H1 (cell line): ENCODE results near the gene ETS1. TPM values are rescaled to one million over a fixed set of nuclear protein-coding genes. Genes with fewer than 3 reads are reported as not detected.

Experiments used
- CTCF ChIA-PET: fragments of 300-600 bp; sonication (Branson Sonifier 250); formaldehyde crosslinking; loops from one replicate; lab custom pipeline; 2021; ENCODE audit not compliant: partially characterized antibody; lab: Charles Lee
- POLR2A ChIA-PET: fragments of 300-600 bp; sonication (Branson Sonifier 250); formaldehyde crosslinking; loops from one replicate; lab custom pipeline; 2021; ENCODE audit warnings: inconsistent platforms; ENCODE audit not compliant: partially characterized antibody; lab: Charles Lee
- DNase-seq, 2 experiments: peaks; one replicate each; pipeline versions ENCODE4 v3.0.0 to v3.0.0-alpha.2; 2010 to 2022; ENCODE audit warnings: low spot score in 2 of 2, low read depth in 1 of 2, mixed read lengths in 1 of 2
- FAIRE-seq: peaks from 2 replicates; lab custom pipeline; 2011; peaks lifted over from hg19 to GRCh38; lab: Jason Lieb, UNC
- H2AFZ ChIP-seq: 2 replicates; pipeline ENCODE4 v1.8.1; 2012; ENCODE audit warnings: low read length, inconsistent platforms
- H2AK5ac ChIP-seq: 2 replicates; pipeline ENCODE4 v1.6.1; 2013; ENCODE audit warnings: low read depth, low read length
- H2BK120ac ChIP-seq: replicated peaks from 2 replicates; pipeline ENCODE3; 2013; ENCODE audit warnings: low read depth, low read length, inconsistent platforms
- H2BK12ac ChIP-seq: 2 replicates; pipeline ENCODE4 v1.6.1; 2013; ENCODE audit warnings: low read depth, low read length
- H2BK15ac ChIP-seq: 2 replicates; pipeline ENCODE4 v1.6.1; 2013; ENCODE audit warnings: low read length
- H2BK20ac ChIP-seq: 2 replicates; pipeline ENCODE4 v1.6.1; 2013; ENCODE audit warnings: low read length
- H2BK5ac ChIP-seq: 2 replicates; pipeline ENCODE4 v1.6.1; 2013; ENCODE audit warnings: low read depth, low read length
- H3K14ac ChIP-seq: 2 replicates; pipeline ENCODE4 v1.6.1; 2013; ENCODE audit warnings: inconsistent platforms; ENCODE audit not compliant: insufficient read length
- H3K18ac ChIP-seq: 2 replicates; pipeline ENCODE4 v1.6.1; 2013; ENCODE audit warnings: low read length; ENCODE audit errors: extremely low read depth
- H3K23ac ChIP-seq: 2 replicates; pipeline ENCODE4 v1.6.1; 2013; ENCODE audit warnings: inconsistent platforms; ENCODE audit not compliant: insufficient read length
- H3K23me2 ChIP-seq: 2 replicates; pipeline ENCODE4 v1.6.1; 2013; ENCODE audit warnings: low read depth, low read length
- H3K27ac ChIP-seq: 2 replicates; pipeline ENCODE4 v1.6.1; 2011; ENCODE audit warnings: low read depth, low read length, inconsistent platforms
- H3K27me3 ChIP-seq, 4 experiments: replicated peaks in 1 of 4; 1 replicate in 1 of 4; 2 replicates in 3 of 4; pipeline versions ENCODE4 v1.6.1 to v1.8.1; 2011 to 2013; ENCODE audit warnings: low read length in 3 of 4, mild to moderate bottlenecking in 3 of 4, inconsistent platforms in 2 of 4, mixed read lengths in 2 of 4, moderate library complexity in 1 of 4; ENCODE audit not compliant: control insufficient read depth in 3 of 4, insufficient read depth in 3 of 4; ENCODE audit errors: extremely low read depth in 1 of 4
- H3K36me3 ChIP-seq, 4 experiments: 2 replicates each; pipeline versions ENCODE4 v1.6.1 to v1.8.1; 2011 to 2013; ENCODE audit warnings: mild to moderate bottlenecking in 4 of 4, low read length in 3 of 4, moderate library complexity in 2 of 4, control low read depth in 1 of 4, inconsistent platforms in 1 of 4; ENCODE audit not compliant: insufficient read depth in 4 of 4, control insufficient read depth in 2 of 4
- H3K4ac ChIP-seq: replicated peaks from 2 replicates; pipeline ENCODE3; 2013; ENCODE audit warnings: low read length, low read depth, mixed read lengths, inconsistent platforms; ENCODE audit not compliant: insufficient read length
- H3K4me1 ChIP-seq, 4 experiments: replicated peaks in 1 of 4; 1 replicate in 1 of 4; 2 replicates in 3 of 4; pipeline versions ENCODE4 v1.6.1 to v1.8.1; 2011 to 2013; ENCODE audit warnings: low read length in 3 of 4, inconsistent platforms in 2 of 4, mixed read lengths in 1 of 4; ENCODE audit not compliant: insufficient read depth in 4 of 4, control insufficient read depth in 3 of 4
- H3K4me2 ChIP-seq, 2 experiments: 2 replicates each; pipeline versions ENCODE4 v1.6.1 to v1.8.1; 2011 to 2013; ENCODE audit warnings: low read depth in 2 of 2, low read length in 2 of 2, control low read depth in 1 of 2, inconsistent platforms in 1 of 2, mild to moderate bottlenecking in 1 of 2; ENCODE audit not compliant: insufficient read depth in 1 of 2
- H3K4me3 ChIP-seq, 4 experiments: fragments of 200-600, 300-600 bp in 1 of 4; sonication (generic), shearing (Covaris generic), sonication (Bioruptor Twin) in 1 of 4; 2 replicates each; pipeline versions ENCODE4 v1.5.1 to v1.8.1; 2011 to 2016; ENCODE audit warnings: low read length in 4 of 4, low read depth in 3 of 4, control low read depth in 2 of 4, inconsistent platforms in 2 of 4, mild to moderate bottlenecking in 2 of 4, mixed read lengths in 1 of 4, moderate library complexity in 1 of 4; ENCODE audit not compliant: insufficient read depth in 2 of 4; ENCODE audit errors: extremely low read depth in 1 of 4
- H3K56ac ChIP-seq: replicated peaks from 2 replicates; pipeline ENCODE3; 2013; ENCODE audit warnings: low read depth, mild to moderate bottlenecking, mixed read lengths, low read length, inconsistent platforms; ENCODE audit not compliant: insufficient read length
- H3K79me1 ChIP-seq: 2 replicates; pipeline ENCODE4 v1.6.1; 2013; ENCODE audit warnings: low read depth, low read length, control low read depth
- H3K79me2 ChIP-seq, 2 experiments: 2 replicates each; pipeline versions ENCODE4 v1.6.1 to v1.8.1; 2012 to 2013; ENCODE audit warnings: low read length in 2 of 2, mild to moderate bottlenecking in 2 of 2, inconsistent platforms in 1 of 2; ENCODE audit not compliant: insufficient read depth in 2 of 2, control insufficient read depth in 1 of 2
- H3K9ac ChIP-seq, 4 experiments: replicated peaks in 1 of 4; 1 replicate in 1 of 4; 2 replicates in 3 of 4; pipeline versions ENCODE4 v1.6.1 to v1.8.1; 2011 to 2013; ENCODE audit warnings: low read depth in 3 of 4, low read length in 3 of 4, control low read depth in 2 of 4, mild to moderate bottlenecking in 2 of 4, moderate library complexity in 2 of 4, inconsistent platforms in 1 of 4; ENCODE audit errors: extremely low read depth in 1 of 4
- H3K9me3 ChIP-seq, 2 experiments: 2 replicates each; pipeline versions ENCODE4 v1.6.1 to v1.8.1; 2012 to 2013; ENCODE audit warnings: mild to moderate bottlenecking in 2 of 2, moderate library complexity in 2 of 2, control low read depth in 1 of 2, inconsistent platforms in 1 of 2, low read depth in 1 of 2, low read length in 1 of 2, mixed read lengths in 1 of 2; ENCODE audit not compliant: insufficient read depth in 2 of 2
- H4K20me1 ChIP-seq, 2 experiments: replicated peaks in 1 of 2; 2 replicates each; pipeline versions ENCODE3 to v1.8.1; 2011 to 2013; ENCODE audit warnings: inconsistent platforms in 2 of 2, low read length in 2 of 2, mild to moderate bottlenecking in 1 of 2; ENCODE audit not compliant: insufficient read depth in 2 of 2, control insufficient read depth in 1 of 2
- H4K5ac ChIP-seq: 2 replicates; pipeline ENCODE4 v1.6.1; 2013; ENCODE audit warnings: low read length, low read depth, mixed read lengths, inconsistent platforms; ENCODE audit not compliant: insufficient read length
- H4K8ac ChIP-seq: 2 replicates; pipeline ENCODE4 v1.8.0; 2013; ENCODE audit warnings: mild to moderate bottlenecking, moderate library complexity, low read length, inconsistent platforms; ENCODE audit not compliant: insufficient read depth; ENCODE audit errors: extremely low read depth
- H4K91ac ChIP-seq: replicated peaks from 2 replicates; pipeline ENCODE3; 2013; ENCODE audit warnings: low read length, mixed read lengths, inconsistent platforms; ENCODE audit not compliant: insufficient read length
- KDM5A ChIP-seq: fragments of 200-600 bp; IDR thresholded peaks from 2 replicates; pipeline ENCODE4 v1.7.1; 2012; ENCODE audit warnings: mild to moderate bottlenecking, low read length, inconsistent platforms, mixed read lengths
- SIRT6 ChIP-seq: IDR thresholded peaks from one replicate; pipeline ENCODE4 v1.7.1; 2012; ENCODE audit warnings: low read length, inconsistent platforms
- WGBS, 2 experiments: shearing (Covaris generic) in 1 of 2; methylation state at CpG; one replicate each; pipeline versions ENCODE4 v1.1.6 to v1.1.7; 2013 to 2015; ENCODE audit warnings: low lambda C conversion rate in 2 of 2, mixed read lengths in 2 of 2, inconsistent platforms in 1 of 2, low coverage in 1 of 2, missing lambda C conversion rate in 1 of 2; ENCODE audit not compliant: insufficient replicate concordance in 2 of 2, insufficient coverage in 1 of 2, insufficient read length in 1 of 2; ENCODE audit errors: extremely low coverage in 1 of 2, missing lambda C conversion rate in 1 of 2; 5-methylcytosine and 5-hydroxymethylcytosine counted together
- polyA plus RNA-seq, 7 experiments: library from polyadenylated mRNA; depleted of rRNA in 3 of 7; stranded (reverse) in 5 of 7; unstranded in 2 of 7; fragments of >200 nt in 5 of 7; fragments of 200-250 nt in 2 of 7; gene quantifications; 1 replicate in 5 of 7; 2 replicates in 1 of 7; 4 replicates in 1 of 7; pipeline versions ENCODE4 v1.2.1 to v1.2.3, GENCODE V29; 2011 to 2013; ENCODE audit warnings: missing spikeins in 2 of 7, mixed read lengths in 2 of 7
- total RNA-seq: library from RNA; stranded (reverse); fragmentation: NEBNext Ultra II Directional; extraction: Animal tissue kit (Norgen Biotek cat#: 25700); gene quantifications from 2 replicates; pipeline ENCODE4 v1.2.1, GENCODE V29; 2021

Gene ETS1
- total and polyA plus RNA-seq, 2 of the 8 experiments (the other 6 are each of a cell fraction or from before 2014, with no cell fraction given): 10.0 to 35.3 TPM

GRCh38 chr11:128480665-128481064, 106.7 kb downstream of the ETS1 start:
- 99% methylated on average over 4 of the region's 4 CpGs; no CpG with 5 or more reads in 1 of the 2 experiments for WGBS, 2 experiments

More at GRCh38 chr11:128480665-128481064, 106.7 kb downstream of the ETS1 start:
- no peak overlapping the region for H3K18ac ChIP-seq
- no peaks in the 10 kb centered on the region; the same call in 1 of the 2 replicates for H3K23me2 ChIP-seq
- no peak overlapping the region for H2AK5ac ChIP-seq
- H3K27me3 ChIP-seq: no peaks in the 10 kb centered on the region
- H2BK5ac ChIP-seq: no peak overlapping the region
- no peak overlapping the region for H4K91ac ChIP-seq
- FAIRE-seq (no peak), DNase-seq (no peak)
- ChIA-PET POLR2A (interaction anchor here (0.8 kb wide), 1 partner anchor 25 kb away, joined by 3 read pairs; no protein-coding TSS in a partner anchor), CTCF (interaction anchor here (0.9 to 1.2 kb wide), 4 partner anchors 7 to 213 kb away, joined by 3 to 4 read pairs (median 3); no protein-coding TSS in a partner anchor)
- no peak overlapping the region for H3K14ac ChIP-seq
- TF ChIP-seq KDM5A: no peak
- TF ChIP-seq SIRT6: no peak
- peaks cover 0 to 3% of the 10 kb centered on the region in 2 experiments for H4K20me1 ChIP-seq
- H3K4ac ChIP-seq: no peak overlapping the region
- peaks cover 0 to 11% (median 2%) of the 10 kb centered on the region in 4 experiments; a peak in 3 of 8 replicates for H3K36me3 ChIP-seq
- H2BK15ac ChIP-seq: no peak overlapping the region
- H4K5ac ChIP-seq: no peak overlapping the region
- H3K9ac ChIP-seq: no peak overlapping the region
- H3K79me2 ChIP-seq: no peaks in the 10 kb centered on the region
- H3K23ac ChIP-seq: no peak overlapping the region
- H3K79me1 ChIP-seq: no peaks in the 10 kb centered on the region; the same call in 1 of the 2 replicates
- H2AFZ ChIP-seq: no peak overlapping the region
- no peaks in the 10 kb centered on the region for H3K4me1 ChIP-seq
- H4K8ac ChIP-seq: no peak overlapping the region
- H3K4me2 ChIP-seq: no peak overlapping the region
- no peak overlapping the region for H2BK120ac ChIP-seq
- no peak overlapping the region for H3K4me3 ChIP-seq
- H3K56ac ChIP-seq: no peak overlapping the region
- no peak overlapping the region for H2BK20ac ChIP-seq
- H3K9me3 ChIP-seq: no peaks in the 10 kb centered on the region
- no peak overlapping the region for H3K27ac ChIP-seq
- no peak overlapping the region for H2BK12ac ChIP-seq
